ENCODE measurements around the gene GORASP1. TPM values are rescaled to one million over a fixed set of nuclear protein-coding genes. Genes with fewer than 3 reads are reported as not detected.

GORASP1 gene
- total RNA-seq, 1 donor from 2014 or later: 28.7 TPM

DNA sequence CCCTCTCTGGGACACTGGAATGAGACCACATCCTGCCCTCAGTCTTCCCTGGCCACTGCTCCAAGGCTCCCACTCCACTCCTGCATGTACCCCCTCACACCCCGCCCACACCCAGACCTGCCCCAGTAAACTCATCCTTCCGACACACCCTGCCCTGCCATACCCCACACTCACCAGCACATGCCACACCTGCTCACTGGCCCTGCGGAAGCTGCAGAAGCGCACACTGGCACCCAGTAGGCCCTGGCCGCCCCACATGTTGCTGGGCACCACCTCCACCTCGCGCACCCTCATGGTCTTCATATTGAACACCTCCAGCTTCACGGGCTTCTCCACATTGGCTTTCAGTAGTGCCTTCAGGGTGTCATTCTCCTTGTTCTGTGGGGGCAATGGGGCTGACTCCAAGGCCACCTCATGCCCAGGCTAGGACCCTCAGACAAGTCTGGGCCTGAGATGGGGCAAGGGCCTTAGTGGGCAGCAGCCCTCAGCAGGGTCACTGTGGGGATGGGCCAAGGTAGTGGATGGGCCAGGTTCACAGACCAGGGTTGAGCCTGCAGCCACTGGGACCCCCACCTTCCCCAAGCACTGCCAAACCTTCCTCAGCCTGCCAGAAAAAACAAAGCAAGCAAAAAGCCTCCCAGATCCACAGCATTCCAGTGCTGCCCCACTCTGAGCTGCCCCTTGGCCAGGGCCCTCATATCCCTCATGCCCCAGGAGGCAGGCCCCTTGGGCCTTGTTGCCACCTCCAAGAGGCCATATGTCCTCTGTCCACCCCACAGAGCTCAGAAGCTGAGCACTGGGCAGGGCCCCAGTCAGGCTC lies 4.7 kb downstream of the GORASP1 start:
- no peak for DNase-seq

DNA sequence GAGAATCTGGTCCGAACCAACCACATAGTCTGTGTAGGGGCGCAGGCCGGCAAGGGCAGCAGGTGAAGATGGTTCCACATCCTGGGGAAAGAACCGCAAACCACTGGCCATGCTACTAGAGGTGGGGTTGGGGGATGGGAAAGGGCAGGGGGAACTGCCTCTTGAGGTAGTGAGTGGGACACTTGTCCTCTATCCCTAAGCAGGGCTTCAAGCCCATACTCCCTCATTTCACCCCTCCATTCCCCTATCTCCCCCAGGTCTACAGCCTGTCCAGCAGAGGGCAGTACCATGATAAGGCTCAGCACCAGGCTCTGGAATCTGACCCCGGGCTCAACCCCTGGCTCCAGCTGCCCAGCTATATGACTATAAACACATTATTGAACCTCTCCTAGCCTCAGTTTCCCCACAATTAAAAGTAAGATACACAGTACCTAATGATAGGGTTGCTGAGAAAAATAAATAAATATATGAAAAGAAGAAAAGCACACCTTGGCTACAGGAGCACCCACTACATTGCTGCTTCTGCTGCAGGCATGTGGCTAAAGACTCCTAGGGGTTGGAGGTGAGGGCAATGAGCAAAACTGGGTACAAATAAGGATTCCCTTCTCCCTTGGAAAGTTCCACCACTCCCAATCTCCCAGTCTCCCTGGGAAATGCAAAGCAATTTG lies 6.3 kb downstream of the GORASP1 start:
- DNase-seq: no peak

DNA sequence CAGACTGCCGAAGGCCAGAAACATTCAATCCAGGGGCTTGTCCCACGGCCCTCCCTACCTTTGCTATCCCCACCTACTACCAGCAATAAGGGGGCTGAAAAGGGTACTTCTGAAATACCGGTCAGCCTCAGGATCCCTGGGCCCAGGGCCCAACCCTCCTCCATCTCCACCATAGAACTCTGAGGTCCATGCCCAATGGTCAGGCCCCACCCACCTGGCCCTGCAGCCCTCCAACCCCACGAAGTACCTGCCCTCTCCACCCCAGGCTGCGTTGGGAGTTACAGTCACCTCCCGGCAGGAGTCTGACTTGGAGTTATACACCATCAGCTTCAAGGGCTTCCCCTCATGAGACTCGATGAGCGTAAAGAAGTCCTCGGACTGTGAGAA lies 6.9 kb downstream of the GORASP1 start:
- no peak for DNase-seq

DNA sequence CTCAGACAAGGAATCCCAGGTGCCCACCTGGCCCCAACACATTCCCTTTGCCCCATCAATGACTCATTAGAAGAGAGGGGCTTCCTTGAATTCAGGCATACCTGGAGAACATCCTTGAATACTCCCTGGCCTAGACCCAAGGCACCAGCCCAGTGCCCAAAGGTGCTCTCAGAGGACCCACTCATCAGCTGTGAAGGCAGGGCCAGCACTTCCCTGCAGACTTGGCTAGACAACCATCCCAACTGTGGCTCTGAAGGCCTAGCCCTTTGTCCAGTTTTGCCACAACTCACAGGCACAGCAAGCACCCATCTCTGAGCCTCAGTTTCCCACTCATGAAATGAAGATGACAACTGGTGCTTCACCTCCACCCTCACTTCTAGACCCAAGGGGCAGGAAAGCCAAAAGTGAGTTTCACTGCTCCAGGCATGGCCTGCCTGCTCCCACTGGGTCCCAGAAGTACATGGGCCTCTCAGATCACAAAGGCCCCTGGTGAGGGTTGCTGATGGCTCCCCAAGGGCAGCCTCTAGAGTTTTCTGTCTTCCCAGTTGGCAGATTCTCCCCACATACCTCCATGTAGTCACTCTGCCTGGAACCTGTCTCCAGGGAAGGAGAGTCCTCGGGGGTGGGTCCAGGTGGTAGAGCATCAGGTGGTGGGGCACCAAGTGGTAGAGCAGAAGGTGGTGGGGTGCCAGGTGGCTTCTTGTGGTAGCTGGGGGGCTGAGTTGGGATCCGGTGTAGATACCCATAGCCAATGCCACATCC lies 7.5 kb downstream of the GORASP1 start:
- no peak for DNase-seq

DNA sequence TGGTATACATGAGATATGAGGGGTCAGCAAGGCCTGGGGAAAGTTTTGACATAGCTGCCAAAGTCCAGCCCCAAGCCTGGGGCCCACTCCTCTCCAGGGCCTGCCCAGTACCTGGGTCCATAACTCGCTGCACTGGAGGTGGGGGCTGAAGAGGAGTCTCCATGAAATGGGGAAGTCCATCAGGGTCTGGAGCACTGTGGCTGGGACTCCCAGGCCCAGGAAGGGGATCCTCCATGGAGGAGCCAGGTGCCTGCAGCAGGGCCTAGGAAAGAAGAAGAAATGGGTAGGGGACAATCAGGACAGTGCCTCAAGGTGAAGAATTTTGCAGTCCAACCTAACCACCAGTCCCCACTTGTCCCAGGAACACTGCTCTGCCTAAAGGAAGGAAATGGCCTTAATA lies 8.2 kb downstream of the GORASP1 start:
- no peak for DNase-seq

DNA sequence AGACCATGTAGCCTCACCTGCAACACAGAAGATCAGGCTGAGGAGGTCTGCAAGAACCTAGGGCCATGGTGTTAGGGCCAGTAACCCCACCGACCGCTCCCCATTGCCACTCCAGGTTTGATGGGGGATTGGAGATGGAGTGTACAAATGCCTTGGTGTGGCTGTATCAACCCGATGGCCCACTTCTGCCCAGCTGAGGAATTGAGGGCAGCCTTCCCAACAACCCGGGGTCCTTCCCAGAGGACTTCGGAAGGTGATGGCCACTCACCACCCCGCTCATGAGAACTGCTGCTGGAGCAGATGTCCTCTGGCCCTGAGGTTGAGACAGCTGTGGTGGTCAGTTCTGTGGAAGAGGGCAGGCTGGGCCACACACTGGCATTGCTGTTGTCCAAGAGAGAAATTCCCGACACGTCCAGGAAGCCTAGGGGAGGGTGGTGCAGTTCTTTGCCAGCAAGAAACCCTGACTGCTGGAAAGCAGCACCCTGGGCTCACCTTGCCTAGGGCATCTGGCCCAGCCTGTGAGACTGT lies 8.9 kb downstream of the GORASP1 start:
- DNase-seq: no peak

DNA sequence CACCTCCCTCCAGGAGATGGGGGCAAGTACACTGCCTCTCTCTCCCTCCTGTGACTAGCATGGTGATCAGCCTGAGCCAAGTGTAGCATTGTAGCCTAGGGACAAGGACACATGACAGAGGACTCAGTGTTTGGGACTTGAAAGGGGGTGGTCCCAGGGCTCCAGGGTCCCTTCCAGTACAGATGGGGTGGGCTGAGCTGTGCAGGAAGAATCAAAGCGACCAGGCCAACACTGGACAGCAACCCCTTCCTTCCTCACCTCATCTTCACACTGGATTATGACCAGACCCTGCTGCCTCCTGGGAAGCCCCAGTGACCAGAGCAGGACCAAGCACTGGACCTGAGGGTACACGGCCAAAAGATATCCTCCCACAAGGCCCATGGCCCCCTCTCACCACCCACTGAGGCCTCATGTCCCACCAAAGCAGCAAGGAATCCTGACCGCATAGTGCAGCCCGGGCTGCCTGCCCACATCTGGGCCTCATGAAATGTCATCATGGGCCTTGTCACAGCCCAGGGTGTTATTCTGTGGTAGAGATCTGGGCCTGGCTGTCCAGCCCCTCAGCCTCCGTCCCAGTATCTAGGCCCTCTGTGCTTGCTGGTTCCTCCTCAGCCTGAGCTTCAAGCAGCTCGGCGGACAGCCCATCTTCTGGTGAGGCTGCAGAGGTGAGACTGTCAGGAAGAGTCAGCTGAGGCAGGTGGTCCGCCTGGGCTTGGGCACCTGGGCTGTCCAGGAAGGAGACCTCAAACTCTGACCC lies 9.5 kb downstream of the GORASP1 start:
- no peak for DNase-seq

DNA sequence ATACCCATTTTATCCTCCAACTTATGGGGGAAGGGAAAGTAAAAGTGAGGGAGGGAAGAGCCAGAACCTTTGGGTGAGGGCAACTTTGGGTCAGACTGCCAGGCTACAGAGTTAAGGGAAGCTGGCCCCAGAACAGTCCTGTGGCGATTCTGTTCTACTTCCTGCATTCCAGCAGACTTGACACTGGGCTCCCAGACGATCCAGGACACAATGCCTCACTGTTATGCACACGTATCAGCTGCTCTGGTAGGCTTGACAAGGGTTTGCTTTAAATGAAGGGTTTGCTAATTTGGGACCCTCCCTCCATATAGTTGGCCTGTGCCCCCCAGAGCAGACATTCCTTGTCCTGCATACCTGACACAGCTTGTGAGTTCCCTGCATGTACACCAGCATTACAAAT lies 10.7 kb downstream of the GORASP1 start:
- DNase-seq: no peak

DNA sequence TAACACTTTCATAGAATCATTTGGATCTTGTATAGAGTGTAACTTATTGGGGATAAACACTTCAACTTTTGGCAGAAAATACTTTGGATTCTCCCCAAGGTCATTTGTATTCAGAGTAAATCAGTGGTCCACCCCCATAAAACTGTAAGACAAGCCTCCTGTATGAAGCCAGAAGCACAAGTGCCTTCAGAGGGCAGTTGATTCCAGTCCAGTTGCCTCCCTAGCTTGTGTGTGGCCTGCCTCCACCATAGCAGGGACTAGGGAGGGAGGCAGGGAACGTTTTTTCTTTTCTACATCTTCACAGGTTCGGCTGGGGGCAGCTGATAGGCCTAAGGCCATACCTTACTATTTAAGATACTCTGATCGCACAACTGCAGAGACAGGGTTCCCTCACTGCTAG lies 11.6 kb downstream of the GORASP1 start:
- no peak for DNase-seq

DNA sequence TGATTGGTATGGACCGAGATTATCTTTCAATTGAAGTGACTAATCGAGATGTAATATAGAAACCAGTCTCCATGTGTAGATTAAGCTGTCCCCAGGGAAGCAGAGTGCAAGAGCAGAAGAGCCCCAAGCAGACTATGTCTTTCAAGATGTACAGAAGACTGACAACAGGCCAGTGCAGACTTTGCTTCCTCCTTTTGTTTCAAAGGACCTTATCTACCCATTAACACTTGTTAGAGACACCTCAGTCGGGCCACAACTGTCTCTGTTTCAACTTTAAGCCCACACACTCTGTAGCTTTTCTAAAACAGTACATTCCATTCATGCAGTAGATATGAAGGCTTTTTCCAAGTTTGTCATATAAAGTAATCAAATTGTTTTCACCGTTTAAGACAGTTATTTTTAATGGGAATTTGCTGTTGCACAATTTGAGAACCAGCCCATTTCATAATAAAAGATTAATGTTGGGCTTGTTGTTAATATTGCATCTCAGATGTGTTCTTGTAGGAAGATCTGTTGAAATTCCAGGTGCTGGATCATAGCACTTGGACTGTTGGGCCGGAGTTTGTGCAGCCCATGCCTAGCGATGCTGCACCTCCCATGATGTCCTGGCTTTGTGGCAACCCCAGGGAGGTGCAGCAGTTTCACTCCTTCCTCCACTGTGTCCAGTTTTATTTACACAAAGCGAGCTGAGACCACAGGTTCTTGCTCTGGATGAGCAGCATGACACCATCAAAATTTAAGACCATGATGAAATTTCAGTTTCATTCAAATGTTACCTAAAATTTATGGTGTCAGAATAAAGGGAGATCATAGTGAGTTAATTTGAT lies 12.4 kb downstream of the GORASP1 start:
- no peak for DNase-seq

DNA sequence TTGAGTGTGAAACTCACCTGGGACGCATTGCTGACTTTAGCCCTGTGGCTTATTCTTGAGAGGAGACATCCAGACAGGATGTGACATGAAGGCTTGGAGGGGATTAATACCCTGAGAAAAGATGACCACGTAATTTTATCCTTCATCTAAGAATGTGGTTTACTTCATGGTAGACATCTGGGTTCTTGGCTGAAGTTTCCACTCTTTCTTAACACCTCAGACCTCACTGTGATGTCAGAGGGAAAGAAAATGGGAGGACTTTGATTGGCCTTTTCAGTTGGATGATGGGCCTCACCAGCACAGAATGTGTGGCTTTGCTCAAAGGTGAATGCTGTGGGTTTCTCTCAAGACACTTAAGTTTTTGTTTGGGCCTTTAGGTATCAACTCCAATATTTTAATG lies 16.5 kb downstream of the GORASP1 start:
- DNase-seq: no peak

DNA sequence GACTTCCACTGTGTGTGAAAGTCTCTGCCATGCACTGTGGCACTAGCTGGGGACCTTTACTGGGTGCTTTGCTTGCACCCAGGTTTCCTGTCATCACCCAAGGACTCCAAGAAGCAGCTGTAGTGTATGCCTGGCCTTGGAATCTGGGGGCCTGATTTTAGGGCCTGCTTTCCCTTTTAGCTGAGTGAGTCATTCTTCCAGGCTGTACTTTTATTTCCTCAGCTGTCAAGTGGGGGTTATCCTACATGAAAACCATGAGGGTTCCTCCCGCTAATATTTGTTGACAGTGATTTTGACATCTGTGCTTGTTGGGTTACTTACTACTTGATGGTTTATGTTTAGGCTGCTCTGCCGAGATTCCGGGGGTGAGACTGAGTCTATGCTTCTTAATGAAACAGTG lies 18.5 kb downstream of the GORASP1 start:
- no peak for DNase-seq

DNA sequence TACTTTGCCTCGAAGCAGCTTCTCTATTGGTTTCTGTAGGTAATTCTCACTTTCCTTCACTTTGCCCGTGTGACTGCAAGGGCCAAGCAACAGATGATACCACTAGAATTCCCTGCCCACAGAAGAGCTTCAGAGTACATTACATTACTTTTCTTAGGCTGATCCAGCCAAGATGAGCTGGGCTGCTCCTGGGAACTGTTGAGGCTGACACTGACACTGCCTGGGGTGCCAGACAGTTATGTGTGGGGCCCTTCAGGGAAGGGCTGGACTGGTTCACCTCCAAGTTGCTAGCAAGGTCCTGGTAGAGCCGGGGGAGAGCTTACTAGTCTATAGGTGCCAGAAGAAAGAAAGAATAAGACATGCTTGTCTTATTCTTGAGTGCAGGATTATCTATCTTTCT lies 19.0 kb downstream of the GORASP1 start:
- DNase-seq: no peak

DNA sequence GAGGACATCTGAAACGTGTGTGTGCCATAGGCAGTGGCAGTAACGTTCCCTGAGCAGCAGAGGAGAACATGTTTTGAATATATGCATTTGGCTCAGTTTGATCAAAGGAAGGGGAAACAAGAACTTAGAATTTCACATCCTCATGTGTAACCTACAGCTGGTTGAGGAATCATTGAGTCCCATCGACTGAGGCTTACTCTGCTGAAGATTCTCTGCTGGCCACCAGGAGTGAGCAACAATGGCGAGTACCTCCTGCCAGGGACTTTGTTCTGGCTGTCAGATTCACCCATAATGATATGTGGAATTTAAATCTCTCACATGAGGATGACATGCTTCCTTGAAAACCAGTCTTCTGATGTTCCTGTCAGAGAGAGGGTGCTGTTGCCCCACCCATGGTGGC lies 21.3 kb downstream of the GORASP1 start:
- DNase-seq: no peak

DNA sequence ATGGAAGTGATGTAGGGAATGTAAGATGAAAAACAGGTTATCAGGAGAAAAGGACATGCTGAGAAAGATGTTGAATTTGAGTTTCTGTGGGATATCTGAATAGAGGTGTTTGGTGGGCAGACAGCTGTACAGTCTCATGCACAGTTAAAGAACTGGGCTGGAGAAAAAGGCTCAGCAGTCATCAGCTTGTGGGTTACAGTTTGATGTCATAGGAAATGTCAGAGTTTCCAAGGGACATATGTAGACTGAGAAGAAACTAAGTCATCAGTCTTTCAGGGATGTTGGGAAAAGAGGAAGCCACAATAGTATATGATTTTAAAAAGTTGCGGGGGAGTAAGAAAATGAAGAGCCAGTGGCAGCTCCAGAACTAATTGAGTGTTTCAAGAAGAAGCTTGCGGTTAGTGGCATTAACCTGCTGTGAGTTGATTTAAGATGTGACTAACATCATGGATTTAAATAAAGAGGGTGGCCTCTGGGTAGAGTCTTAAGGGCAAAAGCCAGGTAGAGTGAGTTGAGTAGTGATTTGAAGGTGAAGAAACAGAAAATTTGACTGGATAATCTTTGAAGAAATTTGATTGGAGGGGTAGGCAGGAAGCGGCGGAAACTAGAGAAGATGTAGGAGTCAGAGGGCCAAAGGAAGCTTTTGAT lies 24.6 kb downstream of the GORASP1 start:
- no peak for DNase-seq

DNA sequence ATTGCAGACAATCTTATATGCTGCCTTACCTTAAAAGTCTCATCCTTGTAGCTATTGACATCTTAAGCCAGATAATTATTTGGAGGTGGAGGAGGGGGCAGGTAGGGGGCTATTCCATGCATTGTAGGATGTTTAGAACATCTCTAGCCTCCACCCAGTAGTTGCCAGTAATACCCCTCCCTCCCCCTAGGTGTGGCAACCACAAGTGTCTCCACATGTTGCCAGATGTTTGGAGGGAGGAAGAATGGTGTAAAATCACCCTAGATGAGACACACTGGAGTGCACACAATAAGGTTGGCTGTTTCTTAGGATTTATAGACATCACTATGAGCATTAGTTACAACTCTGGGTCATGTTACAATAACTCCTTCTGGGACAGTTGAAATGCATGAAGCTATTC lies 27.4 kb downstream of the GORASP1 start:
- DNase-seq: no peak

DNA sequence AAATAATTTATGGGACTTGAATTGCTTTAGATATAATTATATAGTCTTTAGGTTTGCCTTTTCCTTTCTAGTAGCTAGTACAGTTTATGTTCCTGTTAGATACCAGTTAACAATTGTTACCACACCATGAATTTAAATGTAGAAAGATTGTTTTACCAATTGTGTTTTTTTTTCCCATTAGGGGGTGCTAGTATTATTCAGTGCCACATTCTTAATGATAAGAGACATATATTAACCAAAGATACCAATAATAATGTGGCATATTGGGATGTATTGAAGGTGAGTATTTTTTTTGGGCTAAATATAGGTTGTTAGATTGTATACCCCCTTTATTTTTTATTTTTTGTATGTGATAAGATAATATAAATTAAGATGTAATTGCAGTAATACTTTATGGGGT lies 27.9 kb downstream of the GORASP1 start:
- no peak for DNase-seq

DNA sequence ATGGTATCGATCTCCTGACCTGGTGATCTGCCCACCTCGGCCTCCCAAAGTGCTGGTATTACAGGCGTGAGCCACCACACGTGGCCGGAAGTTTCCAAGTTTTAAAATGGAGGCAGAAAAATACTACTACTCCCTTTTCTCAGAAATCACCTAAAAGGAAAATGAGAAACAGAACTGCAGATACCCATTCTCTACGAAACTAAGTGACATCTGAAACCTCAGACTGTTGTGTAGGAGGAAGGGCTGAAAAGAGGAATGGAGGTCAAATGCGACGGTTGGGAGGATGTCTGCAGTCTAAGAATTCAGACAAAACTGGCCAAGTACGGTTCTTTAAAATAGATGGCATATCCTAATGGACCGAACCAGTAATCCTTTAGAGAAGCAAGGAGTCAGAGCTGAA lies 31.5 kb downstream of the GORASP1 start:
- DNase-seq: no peak

DNA sequence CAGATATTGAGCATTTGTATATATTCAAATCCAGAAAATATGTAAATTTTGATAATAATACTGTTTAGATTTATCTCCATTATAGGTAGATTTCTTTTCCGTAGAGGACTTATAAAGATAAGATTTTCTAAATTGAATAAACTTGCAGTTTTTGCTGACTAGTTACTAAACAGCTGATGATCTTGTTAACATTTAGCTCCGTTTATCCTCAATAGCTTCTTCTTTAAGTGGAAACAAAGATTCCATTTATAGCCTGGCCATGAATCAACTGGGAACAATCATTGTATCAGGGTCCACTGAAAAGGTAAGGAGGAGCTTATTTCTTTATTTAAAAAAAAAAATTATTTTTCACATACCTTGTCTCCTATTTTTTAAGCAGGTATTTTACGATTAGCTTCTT lies 38.9 kb downstream of the GORASP1 start:
- DNase-seq: no peak

DNA sequence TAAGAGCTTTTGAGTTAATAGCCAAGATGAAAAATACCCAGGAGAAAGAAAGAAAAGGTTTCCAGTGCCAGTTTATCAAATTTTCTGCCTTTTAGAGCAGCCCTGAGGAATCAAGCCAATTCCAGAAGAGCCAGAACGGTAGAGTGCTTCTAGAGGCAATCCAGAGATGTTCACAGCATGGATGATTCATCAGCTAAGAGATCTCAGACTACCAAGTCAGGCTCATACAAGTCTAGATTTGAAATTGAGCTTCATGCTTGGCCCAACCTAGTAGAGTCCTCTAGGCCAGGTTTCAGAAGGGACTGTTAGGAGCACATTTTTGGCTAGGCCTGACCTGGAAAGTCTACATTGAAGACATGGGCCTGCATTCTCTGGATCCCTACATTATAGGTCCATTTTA lies 40.1 kb downstream of the GORASP1 start:
- no peak for DNase-seq

DNA sequence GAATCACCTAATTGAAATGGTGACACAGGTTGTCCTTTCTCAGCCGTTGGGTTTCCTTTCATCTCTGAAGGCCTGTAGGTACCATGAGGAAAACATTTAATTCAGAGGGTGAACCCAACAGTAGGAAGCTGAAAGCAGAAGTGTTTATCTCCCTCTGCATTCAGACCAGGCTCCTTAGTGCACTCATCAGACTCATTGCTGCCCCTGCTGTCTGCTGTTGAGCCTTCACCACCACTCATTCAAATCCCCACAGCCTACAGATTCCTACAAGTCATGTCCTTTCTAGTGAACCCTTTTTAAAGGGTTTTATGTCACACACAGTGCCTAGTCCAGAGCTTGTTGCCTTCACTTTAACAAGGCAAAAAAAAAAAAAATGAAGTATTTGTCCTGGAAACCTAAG lies 42.2 kb downstream of the GORASP1 start:
- DNase-seq: no peak

All from occipital lobe (tissue), 2 donors.